H4 (cell line): ENCODE data around the gene KBTBD7. TPM values are rescaled to one million over a fixed set of nuclear protein-coding genes. Genes with fewer than 3 reads are reported as not detected.

Experiments used
- total RNA-seq: library from RNA; depleted of rRNA; stranded (reverse); fragments of >200 nt; shearing (Covaris generic); gene quantifications from 2 replicates; pipeline ENCODE4 v1.2.3, GENCODE V29; 2014; rRNA removed

KBTBD7 gene
- total RNA-seq, 1 experiment from 2014 or later, result 5.9 TPM

Other genes with a start within 250 kb of the KBTBD7 start
- gene ELF1, start 175.3 kb downstream of the KBTBD7 start, total RNA-seq, result 17.3 and 18.1 TPM in 2 replicates
- gene WBP4, start 133.1 kb downstream of the KBTBD7 start, total RNA-seq, result 3.1 and 5.2 TPM in 2 replicates
- 3.7 and 5.2 TPM in 2 replicates for gene KBTBD6, start 61.8 kb downstream of the KBTBD7 start, total RNA-seq
- gene MTRF1, start 69.0 kb upstream of the KBTBD7 start, total RNA-seq, result 4.4 and 9.1 TPM in 2 replicates
- 6.6 and 6.8 TPM in 2 replicates for gene NAA16, start 116.7 kb upstream of the KBTBD7 start, total RNA-seq